Limb (tissue), 2 donors: Measurements from ENCODE around the gene VEGFA.

ENCODE experiments used
- DNase-seq, 2 donors: peaks; one replicate each; pipeline ENCODE4 v3.0.0-alpha.2; 2016; ENCODE audit errors: extremely low spot score in 2 of 2

VEGFA gene

DNA sequence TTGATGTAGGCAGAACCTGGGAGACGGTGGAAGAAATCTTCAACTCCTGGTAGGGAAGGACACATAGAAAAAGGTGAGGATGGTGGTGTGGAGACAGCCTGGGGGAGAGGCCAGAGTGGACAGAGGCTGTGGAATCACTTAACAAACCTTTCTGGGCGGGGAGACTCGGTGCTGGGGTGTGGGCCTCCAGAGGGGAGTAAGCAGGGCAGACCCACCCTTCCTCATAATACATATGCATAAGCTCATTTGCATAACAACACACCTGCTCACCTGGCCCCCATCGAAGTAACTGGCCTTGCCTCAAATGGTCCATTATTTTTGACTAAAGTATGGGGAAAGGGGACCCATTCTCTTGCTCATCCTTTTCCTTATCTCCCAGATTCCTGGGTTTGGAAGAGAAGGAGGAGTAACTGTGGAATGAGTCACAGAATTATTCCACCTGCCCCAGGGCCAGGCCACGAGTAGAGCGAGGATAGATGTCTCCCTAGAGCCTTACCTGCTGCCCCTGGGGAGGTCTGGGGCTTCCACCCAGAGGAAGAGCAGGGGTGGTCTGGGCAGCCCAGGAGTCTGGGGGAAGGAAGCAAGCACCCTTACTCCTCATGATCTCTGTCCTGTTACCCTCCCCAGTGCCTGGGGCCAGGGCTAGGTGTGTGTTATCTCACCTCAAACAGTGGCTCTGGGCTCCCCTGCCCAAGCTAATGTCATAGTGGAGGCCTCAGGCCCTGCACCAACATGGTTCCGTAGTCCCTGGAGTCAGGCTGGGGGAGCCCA lies 10.7 kb upstream of the VEGFA start:
- no peak for DNase-seq

- DNase-seq = no peak
Measured at GRCh38 chr6:43759907-43760206, 10.2 kb upstream of the VEGFA start.

- no peak for DNase-seq
Measured at GRCh38 chr6:43760210-43761168, 9.5 kb upstream of the VEGFA start.

DNA sequence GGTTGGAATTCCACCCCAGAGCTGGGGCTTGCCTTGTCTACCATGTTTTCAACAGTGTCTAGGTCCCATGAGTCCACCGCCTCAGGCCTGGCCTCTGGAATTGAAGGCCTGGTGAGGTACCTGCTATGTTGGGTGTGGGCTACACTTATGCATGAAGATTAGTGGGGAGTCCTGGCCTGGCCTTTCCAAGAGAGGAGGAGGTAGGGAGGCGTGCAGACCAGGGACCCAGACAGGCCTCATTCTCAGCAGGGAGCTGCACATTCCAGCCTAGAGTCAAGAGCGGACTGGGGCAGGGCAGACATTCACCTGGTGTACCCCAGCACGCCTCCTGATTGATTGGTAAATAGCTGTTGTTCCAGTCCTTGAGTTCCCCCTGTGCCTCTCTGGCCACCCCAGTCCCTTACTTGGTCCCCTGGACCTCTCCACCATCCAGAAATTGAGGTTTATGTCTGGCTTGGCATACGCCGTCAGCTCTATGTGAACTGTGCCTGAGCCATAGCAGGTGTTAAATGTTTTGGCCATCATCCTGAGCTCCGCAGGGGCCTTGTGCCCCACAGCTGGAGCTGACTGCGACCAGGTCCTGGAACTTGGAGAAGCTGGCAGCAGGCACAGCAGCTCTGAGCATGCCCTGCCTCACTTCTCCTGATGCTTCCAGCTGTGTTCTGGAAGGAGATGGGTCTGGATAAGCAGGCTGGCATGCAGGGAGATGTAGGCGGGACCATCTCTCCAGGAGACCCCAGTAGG lies 8.2 kb upstream of the VEGFA start:
- DNase-seq = no peak

DNA sequence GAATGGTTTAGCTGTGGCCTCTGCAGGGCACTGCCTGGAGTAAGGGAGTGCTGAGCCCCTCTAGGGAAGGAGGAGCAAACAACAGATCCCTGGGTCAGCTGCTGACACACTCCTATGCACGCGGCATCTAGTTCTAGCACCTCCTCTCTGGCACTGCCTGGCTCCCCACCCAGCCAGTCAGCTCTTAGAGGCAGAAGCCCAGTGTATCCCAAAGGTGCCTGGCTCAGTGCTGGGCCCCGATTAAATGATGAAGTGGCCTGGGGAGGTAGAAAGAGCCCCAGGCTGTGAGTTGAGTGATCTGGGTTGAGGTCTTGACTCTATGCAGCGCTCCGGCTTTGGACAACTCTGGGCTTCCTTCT lies 7.6 kb upstream of the VEGFA start:
- DNase-seq = no peak

GRCh38 chr6:43762966-43763695 lies 6.9 kb upstream of the VEGFA start:
- DNase-seq = peak in 1 of 2 donors; percentile 22

DNA sequence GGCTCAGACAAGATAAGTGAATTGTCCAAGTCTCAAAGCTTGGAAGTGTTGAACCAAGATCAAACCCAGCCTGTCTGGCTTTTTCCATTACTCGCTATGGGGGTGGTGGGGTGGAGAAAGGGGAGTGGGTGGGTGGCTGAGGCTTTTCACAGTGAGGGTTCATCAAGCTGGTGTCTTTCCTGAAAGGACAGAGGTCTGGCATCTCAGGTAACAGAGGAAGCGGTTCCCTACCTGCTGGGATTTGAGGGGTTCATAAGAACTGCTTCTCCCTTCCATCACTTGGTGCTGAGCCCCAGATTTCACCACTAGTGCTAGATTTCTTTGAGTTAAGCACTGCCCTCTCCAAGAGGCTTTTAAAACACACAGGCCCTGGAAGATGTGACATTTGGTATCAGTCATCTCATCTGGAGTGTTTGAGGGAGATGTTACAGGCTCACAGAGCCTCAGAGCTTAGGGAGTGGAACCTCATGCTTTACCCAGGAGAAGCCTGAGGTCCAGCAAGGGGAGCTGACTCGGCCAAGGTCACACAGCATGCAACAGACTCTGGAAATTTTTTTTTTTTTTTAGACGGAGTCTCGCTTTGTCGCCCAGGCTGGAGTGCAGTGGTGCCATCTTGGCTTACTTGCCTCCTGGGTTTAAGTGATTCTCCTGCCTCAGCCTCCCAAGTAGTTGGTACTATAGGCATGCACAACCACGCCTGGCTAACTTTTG lies 6.0 kb upstream of the VEGFA start:
- DNase-seq = no peak

DNA sequence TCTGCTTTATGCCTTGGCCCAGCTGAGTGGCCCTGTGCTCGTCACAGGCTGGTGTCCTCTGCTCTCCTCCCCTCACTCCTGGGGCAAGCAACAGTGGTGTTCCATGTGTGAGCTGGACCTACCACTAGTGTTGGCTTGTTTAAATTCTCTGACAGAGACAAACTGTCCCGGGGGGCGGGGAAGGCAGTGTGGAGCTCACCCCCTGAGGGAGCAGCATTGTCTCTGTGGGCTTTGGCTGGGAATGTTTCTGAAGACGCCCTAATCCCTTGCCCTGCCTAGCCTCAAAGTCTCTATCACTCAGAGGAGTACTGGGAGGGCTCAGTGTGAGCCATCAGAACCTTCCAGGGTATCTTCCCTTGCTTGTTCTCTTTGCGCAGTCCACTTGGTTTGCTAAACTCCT lies 5.2 kb upstream of the VEGFA start:
- no peak for DNase-seq

- peak in 1 of 2 donors; percentile 17 for DNase-seq
Measured at GRCh38 chr6:43765776-43766499, 4.1 kb upstream of the VEGFA start.

- DNase-seq = no peak
Measured at GRCh38 chr6:43766500-43766853, 3.5 kb upstream of the VEGFA start.

DNA sequence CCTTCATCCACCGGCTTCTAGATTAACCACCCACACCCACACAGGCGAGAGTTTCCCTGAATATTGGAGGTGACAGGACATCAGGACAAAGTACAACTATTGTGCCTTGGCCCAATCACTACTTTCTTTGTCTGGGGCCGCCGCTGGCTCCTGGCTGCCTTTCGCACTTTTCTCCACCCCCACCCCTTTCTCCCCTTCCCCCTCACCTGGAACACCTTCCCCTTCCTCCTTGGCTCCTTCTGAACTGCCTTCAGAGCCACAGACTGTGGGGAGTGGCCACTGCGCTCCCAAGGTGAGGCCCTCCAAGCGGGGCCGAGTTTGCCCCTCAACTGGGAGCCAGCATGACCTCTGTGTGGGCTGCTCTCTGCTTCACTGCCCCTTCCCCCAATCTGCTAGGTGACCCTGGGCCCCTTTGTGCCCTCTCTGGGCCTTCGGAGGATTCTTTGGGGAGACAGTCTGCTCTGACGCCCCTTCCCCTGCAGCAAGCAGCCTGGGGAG lies 3.0 kb upstream of the VEGFA start:
- no peak for DNase-seq

- DNase-seq = peak in 1 of 2 donors; percentile 39
Measured at GRCh38 chr6:43767553-43768505, 2.2 kb upstream of the VEGFA start.

- no peak for DNase-seq
Measured at GRCh38 chr6:43768506-43768860, 1.5 kb upstream of the VEGFA start.

- peak; percentile 56 to 79 for DNase-seq
Measured at GRCh38 chr6:43768983-43769525, 957 bp upstream of the VEGFA start.

DNA sequence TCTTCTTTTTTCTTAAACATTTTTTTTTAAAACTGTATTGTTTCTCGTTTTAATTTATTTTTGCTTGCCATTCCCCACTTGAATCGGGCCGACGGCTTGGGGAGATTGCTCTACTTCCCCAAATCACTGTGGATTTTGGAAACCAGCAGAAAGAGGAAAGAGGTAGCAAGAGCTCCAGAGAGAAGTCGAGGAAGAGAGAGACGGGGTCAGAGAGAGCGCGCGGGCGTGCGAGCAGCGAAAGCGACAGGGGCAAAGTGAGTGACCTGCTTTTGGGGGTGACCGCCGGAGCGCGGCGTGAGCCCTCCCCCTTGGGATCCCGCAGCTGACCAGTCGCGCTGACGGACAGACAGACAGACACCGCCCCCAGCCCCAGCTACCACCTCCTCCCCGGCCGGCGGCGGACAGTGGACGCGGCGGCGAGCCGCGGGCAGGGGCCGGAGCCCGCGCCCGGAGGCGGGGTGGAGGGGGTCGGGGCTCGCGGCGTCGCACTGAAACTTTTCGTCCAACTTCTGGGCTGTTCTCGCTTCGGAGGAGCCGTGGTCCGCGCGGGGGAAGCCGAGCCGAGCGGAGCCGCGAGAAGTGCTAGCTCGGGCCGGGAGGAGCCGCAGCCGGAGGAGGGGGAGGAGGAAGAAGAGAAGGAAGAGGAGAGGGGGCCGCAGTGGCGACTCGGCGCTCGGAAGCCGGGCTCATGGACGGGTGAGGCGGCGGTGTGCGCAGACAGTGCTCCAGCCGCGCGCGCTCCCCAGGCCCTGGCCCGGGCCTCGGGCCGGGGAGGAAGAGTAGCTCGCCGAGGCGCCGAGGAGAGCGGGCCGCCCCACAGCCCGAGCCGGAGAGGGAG lies 580 bp downstream of the VEGFA start:
- peak in 1 of 2 donors; percentile 76 for DNase-seq

- peak in 1 of 2 donors; percentile 82 for DNase-seq
Measured at GRCh38 chr6:43771210-43771857, 1.3 kb downstream of the VEGFA start.
